Breast epithelium (tissue), 4 donors: ENCODE measurements around the gene RPL7L1. TPM values are rescaled to one million over a fixed set of nuclear protein-coding genes. Genes with fewer than 3 reads are reported as not detected.

Experiments used
- DNase-seq, 2 donors: peaks; one replicate each; pipeline ENCODE4 v3.0.0-alpha.2; 2019; ENCODE audit warnings: low spot score in 2 of 2
- H3K27ac ChIP-seq, 2 donors: fragments of 200-600 bp; sonication (generic) in 1 of 2; one replicate each; pipeline ENCODE4 v1.5.1; 2016 to 2019; ENCODE audit warnings: mild to moderate bottlenecking in 1 of 2
- H3K27me3 ChIP-seq, 2 donors: fragments of 200-600 bp; sonication (generic) in 1 of 2; one replicate each; pipeline versions ENCODE4 v1.5.1 to v1.6.0; 2017 to 2019; ENCODE audit warnings: control low read depth in 1 of 2, mild to moderate bottlenecking in 1 of 2
- H3K36me3 ChIP-seq: fragments of 200-600 bp; one replicate; pipeline ENCODE4 v1.5.1; 2019
- H3K4me1 ChIP-seq, 2 donors: fragments of 200-600 bp; sonication (generic); one replicate each; pipeline ENCODE4 v1.5.1; 2016 to 2019; ENCODE audit warnings: control low read depth in 1 of 2
- H3K4me3 ChIP-seq, 3 donors: fragments of 200-600 bp; sonication (generic); 1 replicate in 2 of 3; 2 replicates in 1 of 3; pipeline ENCODE4 v1.5.1; 2016 to 2019; ENCODE audit warnings: mild to moderate bottlenecking in 3 of 3, moderate library complexity in 2 of 3
- H3K9me3 ChIP-seq, 2 donors: fragments of 200-600 bp; sonication (generic) in 1 of 2; one replicate each; pipeline ENCODE4 v1.5.1; 2016 to 2019; ENCODE audit warnings: control low read depth in 1 of 2
- POLR2A ChIP-seq: fragments of 450-650 bp; IDR thresholded peaks from one replicate; pipeline ENCODE4 v1.6.1; 2016; ENCODE audit warnings: antibody characterized with exemption, mild to moderate bottlenecking, moderate library complexity
- POLR2AphosphoS5 ChIP-seq, 3 donors: sonication (generic); formaldehyde crosslinking; IDR thresholded peaks; one replicate each; pipeline ENCODE4 v1.6.1; 2017; ENCODE audit warnings: antibody characterized with exemption in 3 of 3
- intact Hi-C: fragments of 100-400 bp; cut with DNase I; formaldehyde crosslinking; loops from one replicate; pipeline ENCODE4 v1.15.1; 2023; ENCODE audit warnings: low total_unique reads
- total RNA-seq, 3 donors: library from RNA; depleted of rRNA; stranded (reverse); fragments of >200 nt; gene quantifications; one replicate each; pipeline ENCODE4 v1.1.0, GENCODE V29; 2016
- TF ChIP-seq, protein P1 (sequence below), 3 donors: fragments of 450-650 bp; IDR thresholded peaks; one replicate each; pipeline ENCODE4 v1.5.1; 2016 to 2017; ENCODE audit warnings: antibody characterized with exemption in 3 of 3, mild to moderate bottlenecking in 3 of 3, moderate library complexity in 3 of 3

Gene RPL7L1
- total RNA-seq, 3 donors from 2014 or later = 85.5 to 107 (median 90.1) TPM

DNA sequence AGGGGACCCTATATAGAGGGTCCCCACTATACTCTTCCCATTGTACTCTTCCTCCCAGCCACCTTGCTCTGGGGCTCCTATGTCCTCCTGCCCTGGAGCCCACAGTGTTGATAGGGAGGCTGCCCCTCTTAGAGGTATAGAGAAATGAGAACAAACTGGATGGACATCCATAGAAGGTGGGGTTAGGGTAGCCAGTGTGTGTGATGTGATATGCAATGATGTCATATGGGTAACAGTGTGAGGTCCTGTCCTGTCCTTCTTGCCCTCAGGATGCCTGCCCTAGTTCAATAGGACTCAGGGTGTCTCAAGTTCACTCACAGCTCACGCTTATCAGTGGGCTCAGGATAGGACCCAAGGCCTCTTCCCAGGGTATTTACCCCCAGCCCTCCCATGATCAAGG, 36.9 kb downstream of the RPL7L1 start:
- TF ChIP-seq POLR2AphosphoS5 (IDR thresholded peaks at IDR 0.05) = no peak
- no peak for TF ChIP-seq POLR2A
- TF ChIP-seq, protein P1, sequence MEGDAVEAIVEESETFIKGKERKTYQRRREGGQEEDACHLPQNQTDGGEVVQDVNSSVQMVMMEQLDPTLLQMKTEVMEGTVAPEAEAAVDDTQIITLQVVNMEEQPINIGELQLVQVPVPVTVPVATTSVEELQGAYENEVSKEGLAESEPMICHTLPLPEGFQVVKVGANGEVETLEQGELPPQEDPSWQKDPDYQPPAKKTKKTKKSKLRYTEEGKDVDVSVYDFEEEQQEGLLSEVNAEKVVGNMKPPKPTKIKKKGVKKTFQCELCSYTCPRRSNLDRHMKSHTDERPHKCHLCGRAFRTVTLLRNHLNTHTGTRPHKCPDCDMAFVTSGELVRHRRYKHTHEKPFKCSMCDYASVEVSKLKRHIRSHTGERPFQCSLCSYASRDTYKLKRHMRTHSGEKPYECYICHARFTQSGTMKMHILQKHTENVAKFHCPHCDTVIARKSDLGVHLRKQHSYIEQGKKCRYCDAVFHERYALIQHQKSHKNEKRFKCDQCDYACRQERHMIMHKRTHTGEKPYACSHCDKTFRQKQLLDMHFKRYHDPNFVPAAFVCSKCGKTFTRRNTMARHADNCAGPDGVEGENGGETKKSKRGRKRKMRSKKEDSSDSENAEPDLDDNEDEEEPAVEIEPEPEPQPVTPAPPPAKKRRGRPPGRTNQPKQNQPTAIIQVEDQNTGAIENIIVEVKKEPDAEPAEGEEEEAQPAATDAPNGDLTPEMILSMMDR (IDR thresholded peaks at IDR 0.05) = no peak
- Histone ChIP-seq H3K27ac (no peak overlapping the region), H3K27me3 (no peaks in the 10 kb centered on the region), H3K4me1 (no peaks in the 10 kb centered on the region), H3K36me3 (no peaks in the 10 kb centered on the region), H3K4me3 (no peak overlapping the region), H3K9me3 (no peaks in the 10 kb centered on the region)
- DNase-seq = no peak
- intact Hi-C loops = no loop called here

DNA sequence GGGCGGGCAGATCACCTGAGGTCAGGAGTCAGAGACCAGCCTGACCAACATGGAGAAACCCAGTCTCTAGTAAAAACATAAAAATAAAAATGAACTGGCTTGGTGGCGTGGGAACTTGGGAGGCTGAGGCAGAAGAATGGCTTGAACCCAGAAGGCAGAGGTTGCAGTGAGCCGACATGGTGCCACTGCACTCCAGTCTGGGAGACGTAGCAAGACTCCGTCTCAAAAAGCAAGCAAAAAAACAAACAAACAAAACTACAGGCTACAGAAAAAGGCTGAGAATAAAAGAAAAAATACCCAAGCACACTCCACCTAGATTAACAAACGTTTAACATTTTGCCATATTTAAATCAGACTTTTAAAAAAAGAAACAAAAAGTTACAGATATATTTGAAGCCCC, 42.4 kb downstream of the RPL7L1 start:
- intact Hi-C loops = no loop called here
- no peaks in the 10 kb centered on the region for H3K36me3 ChIP-seq

DNA sequence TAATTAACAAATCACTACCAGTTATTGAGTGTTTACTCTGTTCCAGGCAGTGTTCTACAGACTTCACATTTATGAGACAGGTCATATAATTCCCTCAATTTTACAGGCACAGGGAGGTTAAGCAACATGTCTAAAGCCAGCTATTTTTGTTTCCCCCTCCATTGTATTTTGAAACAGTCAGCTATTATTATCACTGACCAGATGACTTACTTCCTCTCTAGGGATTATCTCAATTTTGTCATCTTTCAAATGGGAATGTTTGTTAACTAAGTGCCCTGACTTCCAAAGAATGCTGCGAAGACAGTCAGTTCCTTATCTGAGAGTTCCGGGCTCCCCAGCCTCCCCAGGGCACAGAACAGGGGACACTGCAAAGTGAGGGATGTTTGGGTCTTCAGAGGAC, 44.2 kb downstream of the RPL7L1 start:
- no peaks in the 10 kb centered on the region for H3K36me3 ChIP-seq
- no peak overlapping the region for H3K4me3 ChIP-seq
- no peaks in the 10 kb centered on the region for H3K27me3 ChIP-seq
- DNase-seq = no peak
- H3K9me3 ChIP-seq = no peaks in the 10 kb centered on the region
- TF ChIP-seq POLR2A (no peak), POLR2AphosphoS5 (IDR thresholded peaks at IDR 0.05) (no peak)
- TF ChIP-seq, protein P1 (IDR thresholded peaks at IDR 0.05) = no peak
- no peak overlapping the region for H3K27ac ChIP-seq
- no peaks in the 10 kb centered on the region for H3K4me1 ChIP-seq
- intact Hi-C loops = no loop called here

More for the DNA sequence above, 42.4 kb downstream of the RPL7L1 start:
- Histone ChIP-seq H3K27ac (no peak overlapping the region), H3K4me3 (no peak overlapping the region), H3K9me3 (no peaks in the 10 kb centered on the region), H3K27me3 (no peaks in the 10 kb centered on the region), H3K4me1 (no peaks in the 10 kb centered on the region)
- TF ChIP-seq POLR2AphosphoS5 (IDR thresholded peaks at IDR 0.05) = no peak
- TF ChIP-seq POLR2A = no peak
- TF ChIP-seq, protein P1 (IDR thresholded peaks at IDR 0.05) = no peak
- DNase-seq = no peak

DNA sequence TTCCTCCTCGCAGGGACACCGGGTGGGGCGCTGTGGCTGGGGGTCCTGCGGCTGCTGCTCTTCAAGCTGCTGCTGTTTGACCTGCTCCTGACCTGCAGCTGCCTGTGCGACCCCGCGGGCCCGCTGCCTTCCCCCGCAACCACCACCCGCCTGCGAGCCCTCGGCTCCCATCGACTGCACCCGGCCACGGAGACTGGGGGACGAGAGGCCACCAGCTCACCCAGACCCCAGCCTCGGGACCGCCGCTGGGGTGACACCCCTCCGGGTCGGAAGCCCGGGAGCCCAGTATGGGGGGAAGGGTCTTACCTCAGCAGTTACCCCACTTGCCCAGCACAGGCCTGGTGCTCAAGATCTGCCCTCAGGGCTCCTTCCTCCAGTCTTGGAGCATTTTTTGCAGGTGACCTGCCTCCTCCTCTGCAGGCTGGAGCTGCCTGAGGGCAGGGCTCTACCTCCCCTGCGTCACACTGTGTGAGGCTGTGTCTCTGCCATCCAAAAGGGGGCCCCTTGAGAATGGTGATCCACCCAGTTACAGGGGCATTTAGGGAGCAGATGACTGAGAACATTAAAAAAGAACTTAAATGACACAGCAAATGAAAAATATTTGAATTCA, 45.9 kb downstream of the RPL7L1 start:
- no peak overlapping the region for H3K27ac ChIP-seq
- peaks cover under 1 to 1% of the 10 kb centered on the region in 2 donors for H3K4me1 ChIP-seq
- H3K9me3 ChIP-seq = no peaks in the 10 kb centered on the region
- no peak for DNase-seq
- H3K36me3 ChIP-seq = no peaks in the 10 kb centered on the region
- no peak overlapping the region for H3K4me3 ChIP-seq
- intact Hi-C loops = no loop called here
- TF ChIP-seq, protein P1 (IDR thresholded peaks at IDR 0.05) = no peak
- no peak for TF ChIP-seq POLR2A
- no peaks in the 10 kb centered on the region for H3K27me3 ChIP-seq

DNA sequence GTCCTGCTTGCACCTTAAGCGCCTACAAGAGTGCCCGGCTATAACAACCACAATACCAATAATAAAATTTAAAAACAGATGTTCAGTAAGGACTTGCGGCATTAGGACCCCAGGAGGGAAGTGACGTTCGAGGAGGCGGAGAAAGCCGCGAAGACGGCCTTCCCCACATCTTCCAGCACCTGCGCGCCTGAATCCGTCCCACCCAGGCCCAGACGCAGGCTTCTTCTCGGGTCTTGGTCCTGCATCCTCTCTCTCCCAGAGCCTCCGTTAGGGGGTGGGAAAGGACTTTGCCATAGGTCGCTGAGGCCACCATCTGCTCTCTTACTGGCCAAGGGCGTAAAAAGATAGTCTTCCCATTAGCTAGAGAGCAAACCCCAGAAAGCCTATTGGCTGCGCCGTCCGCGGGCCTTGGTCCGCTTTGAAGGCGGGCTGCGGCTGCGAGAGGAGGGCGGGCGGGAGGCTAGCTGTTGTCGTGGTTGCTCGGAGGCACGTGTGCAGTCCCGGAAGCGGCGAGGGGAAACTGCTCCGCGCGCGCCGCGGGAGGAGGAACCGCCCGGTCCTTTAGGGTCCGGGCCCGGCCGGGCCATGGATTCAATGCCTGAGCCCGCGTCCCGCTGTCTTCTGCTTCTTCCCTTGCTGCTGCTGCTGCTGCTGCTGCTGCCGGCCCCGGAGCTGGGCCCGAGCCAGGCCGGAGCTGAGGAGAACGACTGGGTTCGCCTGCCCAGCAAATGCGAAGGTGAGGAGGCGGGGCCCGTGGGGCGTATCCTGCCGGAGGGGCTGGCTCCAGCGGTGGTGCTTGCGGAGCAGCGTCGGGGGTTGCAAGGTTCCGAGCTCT, 49.8 kb downstream of the RPL7L1 start, which contains the start of gene CNPY3:
CNPY3 (plus strand) TSS at position 495 of the 835 bp plus-strand sequence; CDS start at position 586, 91 bp downstream.
- Histone ChIP-seq H3K9me3 (no peaks in the 10 kb centered on the region), H3K4me1 (peaks cover 7 to 13% of the 10 kb centered on the region in 2 donors), H3K4me3 (peak within 1 kb of the TSS; percentile 71 to 85 (median 78)), H3K36me3 (no peaks in the 10 kb centered on the region), H3K27me3 (no peaks in the 10 kb centered on the region), H3K27ac (peak within 1 kb of the TSS; percentile 91 to 92)
- intact Hi-C loops = no loop called here
- DNase-seq = peak; percentile 91 to 94
- TF ChIP-seq POLR2AphosphoS5 (IDR thresholded peaks at IDR 0.05) = peak; percentile 53 to 72 (median 67)
- no peak for TF ChIP-seq POLR2A
- TF ChIP-seq, protein P1 (IDR thresholded peaks at IDR 0.05) = peak in 1 of 3 donors; percentile 11
